Muscle of leg (tissue), 11 donors: Measurements from ENCODE around the gene LMBR1. TPM values are rescaled to one million over a fixed set of nuclear protein-coding genes. Genes with fewer than 3 reads are reported as not detected.
"Not testable (repeated sequence)": the region's sequence is repeated elsewhere in the genome, so short reads cannot be mapped to it uniquely, and the experiment has no call there.

Source experiments
- DNase-seq: peaks from one replicate; pipeline ENCODE4 v3.0.0; 2013
- H3K27ac ChIP-seq: one replicate; pipeline ENCODE4 v1.5.1; 2013; ENCODE audit warnings: mild to moderate bottlenecking, low read length, control low read depth
- H3K27me3 ChIP-seq: one replicate; pipeline ENCODE4 v1.6.1; 2013; ENCODE audit warnings: low read length; ENCODE audit not compliant: control insufficient read depth, insufficient read depth
- H3K36me3 ChIP-seq: one replicate; pipeline ENCODE4 v1.6.1; 2013; ENCODE audit warnings: low read length; ENCODE audit not compliant: control insufficient read depth, insufficient read depth
- H3K4me1 ChIP-seq: one replicate; pipeline ENCODE4 v1.6.1; 2013; ENCODE audit warnings: low read length; ENCODE audit not compliant: control insufficient read depth, insufficient read depth
- H3K4me3 ChIP-seq: one replicate; pipeline ENCODE4 v1.5.1; 2013; ENCODE audit warnings: low read length, control low read depth
- H3K9me3 ChIP-seq: replicated peaks from 2 replicates; pipeline ENCODE4 v1.6.1; 2013; ENCODE audit warnings: low read depth, low read length; ENCODE audit not compliant: control insufficient read depth
- WGBS: methylation state at CpG from one replicate; pipeline ENCODE4 v1.1.5; 2013; ENCODE audit warnings: missing lambda C conversion rate; ENCODE audit not compliant: insufficient coverage; 5-methylcytosine and 5-hydroxymethylcytosine counted together
- polyA plus RNA-seq, 8 donors: library from polyadenylated mRNA; unstranded; fragments of 120-200 nt; gene quantifications; one replicate each; pipeline versions ENCODE4 v1.2.1 to v1.2.3, GENCODE V29; 2013; ENCODE audit warnings: inconsistent platforms in 1 of 8, low replicate concordance in 1 of 8; ENCODE audit not compliant: insufficient read length in 8 of 8, insufficient read depth in 1 of 8
- total RNA-seq: library from RNA; stranded (reverse); fragments of 120-200 nt; gene quantifications from one replicate; pipeline ENCODE4 v1.2.4, GENCODE V29; 2013

The LMBR1 gene
- total and polyA plus RNA-seq, 9 donors, result 25.3 to 42.8 (median 30.8) TPM

DNA sequence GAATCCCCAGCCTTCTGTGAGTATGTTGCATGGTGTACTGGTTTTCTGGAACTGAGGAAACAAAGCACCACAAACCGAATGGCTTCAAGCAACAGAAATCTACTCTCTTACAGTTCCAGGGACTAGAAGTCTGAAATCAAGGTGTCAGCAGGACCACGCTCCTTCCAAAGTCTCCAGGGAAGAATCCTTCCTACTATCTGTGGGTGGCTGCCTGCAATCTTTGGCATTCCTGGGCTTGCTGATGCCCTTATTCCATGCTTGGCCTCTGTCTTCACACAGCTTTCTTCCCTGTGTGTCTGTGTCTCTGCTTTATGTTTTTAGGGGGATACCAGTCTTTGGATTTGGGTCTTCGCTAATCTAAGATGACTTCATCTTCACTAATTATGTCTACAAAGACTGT, 81.3 kb downstream of the LMBR1 start:
- Histone ChIP-seq H3K36me3 (peaks cover 9% of the 10 kb centered on the region), H3K27me3 (no peaks in the 10 kb centered on the region), H3K4me3 (no peak overlapping the region), H3K27ac (no peak overlapping the region), H3K9me3 (no peaks in the 10 kb centered on the region), H3K4me1 (no peaks in the 10 kb centered on the region)
- 100% methylated on average over 1 of the region's 3 CpGs for WGBS
- DNase-seq, result no peak

DNA sequence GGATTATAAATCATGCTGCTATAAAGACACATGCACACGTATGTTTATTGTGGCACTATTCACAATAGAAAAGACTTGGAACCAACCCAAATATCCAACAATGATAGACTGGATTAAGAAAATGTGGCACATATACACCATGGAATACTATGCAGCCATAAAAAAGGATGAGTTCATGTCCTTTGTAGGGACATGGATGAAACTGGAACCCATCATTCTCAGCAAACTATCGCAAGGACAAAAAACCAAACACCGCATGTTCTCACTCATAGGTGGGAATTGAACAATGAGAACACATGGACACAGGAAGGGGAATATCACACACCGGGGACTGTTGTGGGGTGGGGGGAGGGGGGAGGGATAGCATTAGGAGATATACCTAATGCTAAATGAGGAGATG, 89.3 kb downstream of the LMBR1 start:
- no CpG with 5 or more reads among the region's 4 CpGs for WGBS
- not testable (repeated sequence) for DNase-seq

DNA sequence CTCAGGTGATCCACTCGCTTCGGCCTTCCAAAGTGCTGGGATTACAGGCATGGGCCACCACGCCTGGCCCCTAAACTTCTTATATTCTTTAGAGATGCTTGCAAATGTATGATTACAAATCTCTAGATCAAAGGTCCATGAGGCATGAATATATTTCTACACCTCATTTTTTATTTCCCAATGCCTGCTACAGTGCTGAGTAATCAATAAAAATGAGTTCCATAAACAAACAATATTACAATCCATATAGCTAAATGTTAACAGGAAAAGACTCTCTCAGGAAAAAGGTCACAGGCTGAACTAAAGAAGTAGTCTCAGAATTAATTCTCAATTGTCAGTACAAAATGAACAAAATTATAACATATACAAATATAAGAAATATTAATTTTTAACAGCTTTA, 90.8 kb downstream of the LMBR1 start:
- Histone ChIP-seq H3K36me3 (no peaks in the 10 kb centered on the region), H3K27me3 (no peaks in the 10 kb centered on the region), H3K4me1 (no peaks in the 10 kb centered on the region), H3K4me3 (no peak overlapping the region), H3K27ac (no peak overlapping the region), H3K9me3 (no peaks in the 10 kb centered on the region)
- no peak for DNase-seq
- 93% methylated on average over 3 of the region's 3 CpGs for WGBS

More for the DNA sequence above, 89.3 kb downstream of the LMBR1 start:
- not testable (repeated sequence) for H3K27me3 ChIP-seq, H3K4me1 ChIP-seq, H3K27ac ChIP-seq, H3K36me3 ChIP-seq, H3K9me3 ChIP-seq, H3K4me3 ChIP-seq

DNA sequence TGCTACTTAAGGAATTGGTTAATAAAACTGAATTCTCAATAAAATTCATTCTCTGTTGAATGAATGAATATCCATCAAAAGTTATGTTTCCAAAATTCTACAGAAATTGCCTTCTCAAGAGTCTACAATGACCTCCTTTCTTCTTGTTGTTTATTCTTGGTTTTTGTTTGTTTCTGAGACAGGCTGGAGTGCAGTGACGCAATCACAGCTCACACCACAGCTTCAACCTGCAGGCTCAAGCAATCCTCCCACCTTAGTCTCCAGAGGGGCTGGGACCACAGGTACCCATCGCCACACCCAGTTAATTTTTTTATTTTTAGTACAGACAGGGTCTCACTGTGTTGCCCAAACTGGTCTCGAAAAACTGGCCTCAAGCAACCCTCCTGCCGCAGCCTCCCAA, 97.6 kb downstream of the LMBR1 start:
- peaks cover 5% of the 10 kb centered on the region for H3K36me3 ChIP-seq
- no peaks in the 10 kb centered on the region for H3K4me1 ChIP-seq
- no peak overlapping the region for H3K27ac ChIP-seq
- no peaks in the 10 kb centered on the region for H3K9me3 ChIP-seq
- 100% methylated on average over 2 of the region's 4 CpGs for WGBS
- H3K27me3 ChIP-seq, result no peaks in the 10 kb centered on the region
- DNase-seq, result no peak
- no peak overlapping the region for H3K4me3 ChIP-seq

DNA sequence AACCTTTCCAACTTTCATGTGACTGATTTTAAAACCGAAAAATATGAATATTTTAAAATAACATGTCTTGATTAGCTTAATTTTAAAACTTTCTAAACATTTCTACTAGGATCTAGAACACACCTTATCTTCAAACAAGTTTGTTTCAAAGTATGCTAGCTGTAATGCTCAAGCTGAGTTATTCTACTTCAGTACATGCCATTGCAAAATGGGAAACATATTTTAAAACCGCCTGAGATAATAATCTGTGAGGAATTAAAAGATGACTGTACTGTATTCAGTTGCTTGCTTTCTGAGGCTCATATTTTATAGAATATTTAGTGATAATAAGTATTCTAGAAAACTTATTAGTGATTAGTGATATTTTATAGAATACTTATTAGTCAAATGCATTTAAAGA, 99.6 kb downstream of the LMBR1 start:
- Histone ChIP-seq H3K27ac (no peak overlapping the region), H3K27me3 (no peaks in the 10 kb centered on the region), H3K4me3 (no peak overlapping the region), H3K36me3 (peaks cover 5% of the 10 kb centered on the region), H3K9me3 (no peaks in the 10 kb centered on the region), H3K4me1 (no peaks in the 10 kb centered on the region)
- DNase-seq, result no peak
- WGBS, result no CpG with 5 or more reads among the region's 2 CpGs

DNA sequence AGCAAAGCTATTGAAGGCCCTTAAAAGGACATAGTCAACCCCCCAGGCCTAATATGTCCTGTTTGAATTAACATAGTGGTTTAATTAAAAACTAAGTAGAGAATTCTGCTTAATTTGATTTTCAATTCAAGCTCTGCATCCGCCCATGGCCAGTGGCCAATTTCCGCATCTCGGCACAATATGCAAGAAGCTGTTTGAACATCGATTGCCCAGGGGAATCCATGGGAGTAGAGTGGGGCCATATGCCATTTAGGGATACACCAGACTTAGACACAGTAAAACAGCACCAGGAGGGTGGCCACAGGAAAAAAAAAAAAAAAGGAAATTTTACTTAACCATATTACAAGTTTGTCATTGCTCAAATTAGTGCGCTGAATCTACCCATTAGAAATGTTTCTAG, 100.4 kb downstream of the LMBR1 start:
- Histone ChIP-seq H3K36me3 (peaks cover 5% of the 10 kb centered on the region), H3K27ac (no peak overlapping the region), H3K27me3 (no peaks in the 10 kb centered on the region), H3K4me1 (no peaks in the 10 kb centered on the region), H3K9me3 (no peaks in the 10 kb centered on the region), H3K4me3 (no peak overlapping the region)
- DNase-seq, result no peak
- 75% methylated on average over 4 of the region's 5 CpGs for WGBS

DNA sequence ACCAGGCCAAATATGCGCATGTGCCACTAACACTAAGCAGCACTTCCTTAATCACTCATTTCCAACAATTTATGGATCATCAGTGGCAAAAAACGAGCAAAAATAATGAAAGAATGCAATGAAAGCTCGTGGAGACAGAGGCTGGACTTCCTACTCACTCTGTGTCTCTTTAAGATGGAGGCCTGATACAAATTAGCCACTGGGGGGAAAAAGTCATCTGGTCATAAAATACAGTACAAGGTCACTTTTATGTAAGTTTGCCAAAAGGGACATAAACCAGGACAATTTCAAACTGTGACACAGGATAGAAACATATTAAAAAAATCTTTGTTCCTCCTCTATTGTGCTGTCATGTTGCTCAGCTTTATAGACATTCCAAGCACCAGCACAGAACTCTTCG, 101.7 kb downstream of the LMBR1 start:
- H3K27me3 ChIP-seq, result no peaks in the 10 kb centered on the region
- no CpG with 5 or more reads among the region's 4 CpGs for WGBS
- H3K27ac ChIP-seq, result no peak overlapping the region
- H3K4me3 ChIP-seq, result no peak overlapping the region
- H3K9me3 ChIP-seq, result no peaks in the 10 kb centered on the region
- DNase-seq, result no peak
- H3K4me1 ChIP-seq, result no peaks in the 10 kb centered on the region
- peaks cover 5% of the 10 kb centered on the region for H3K36me3 ChIP-seq

DNA sequence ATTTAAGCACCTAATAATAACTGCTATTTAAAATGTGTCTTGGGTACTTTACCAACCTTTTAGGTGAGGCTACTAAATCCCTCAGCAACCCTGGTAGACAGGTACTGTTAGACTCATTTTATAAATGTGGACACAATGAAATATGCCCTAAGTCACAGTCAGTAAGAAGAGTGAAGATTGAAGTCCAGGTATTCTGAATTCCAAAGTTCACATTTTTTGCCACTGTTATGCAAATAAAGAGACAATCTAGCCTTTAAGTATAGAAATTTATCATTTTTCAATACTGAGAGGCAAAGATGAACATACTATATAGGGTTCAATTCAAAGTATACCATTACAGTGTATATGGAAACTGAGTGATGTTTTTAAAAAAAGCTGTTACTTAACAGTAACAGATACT, 102.7 kb downstream of the LMBR1 start:
- H3K27ac ChIP-seq, result no peak overlapping the region
- no peaks in the 10 kb centered on the region for H3K27me3 ChIP-seq
- H3K36me3 ChIP-seq, result peaks cover 5% of the 10 kb centered on the region
- no peak overlapping the region for H3K4me3 ChIP-seq
- no peaks in the 10 kb centered on the region for H3K9me3 ChIP-seq
- H3K4me1 ChIP-seq, result no peaks in the 10 kb centered on the region
- DNase-seq, result no peak

DNA sequence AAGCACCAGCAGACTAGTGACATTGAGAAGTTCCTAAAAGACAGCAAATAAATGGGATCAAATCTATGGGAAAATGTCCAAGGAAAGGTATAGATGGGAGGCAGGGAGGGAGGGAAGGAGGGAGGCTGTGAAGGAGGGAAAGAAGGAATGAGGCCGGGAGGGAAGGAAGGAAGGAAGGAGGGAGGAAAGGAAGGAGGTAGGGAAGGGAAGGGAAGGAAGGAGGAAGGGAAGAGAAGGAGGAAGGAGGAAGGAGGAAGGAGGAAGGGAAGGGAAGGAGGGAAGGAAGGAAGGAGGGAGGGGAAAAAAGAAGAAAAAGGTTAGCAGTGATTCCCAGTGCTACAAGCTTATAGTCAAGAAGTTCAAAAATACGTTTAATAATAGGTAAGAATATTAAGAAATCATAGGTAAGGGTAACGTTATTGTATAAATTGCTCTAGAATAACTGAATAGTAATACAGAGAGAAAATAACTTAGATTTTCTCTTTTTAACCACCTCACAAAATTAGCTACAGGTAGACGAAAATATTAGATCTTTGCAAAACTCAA, 106.9 kb downstream of the LMBR1 start:
- DNase-seq, result no peak
- Histone ChIP-seq H3K9me3 (no peaks in the 10 kb centered on the region), H3K4me3 (no peak overlapping the region), H3K27ac (no peak overlapping the region), H3K36me3 (no peaks in the 10 kb centered on the region), H3K27me3 (no peaks in the 10 kb centered on the region), H3K4me1 (no peaks in the 10 kb centered on the region)
- WGBS, result 88% methylated on average over 1 of the region's 4 CpGs

DNA sequence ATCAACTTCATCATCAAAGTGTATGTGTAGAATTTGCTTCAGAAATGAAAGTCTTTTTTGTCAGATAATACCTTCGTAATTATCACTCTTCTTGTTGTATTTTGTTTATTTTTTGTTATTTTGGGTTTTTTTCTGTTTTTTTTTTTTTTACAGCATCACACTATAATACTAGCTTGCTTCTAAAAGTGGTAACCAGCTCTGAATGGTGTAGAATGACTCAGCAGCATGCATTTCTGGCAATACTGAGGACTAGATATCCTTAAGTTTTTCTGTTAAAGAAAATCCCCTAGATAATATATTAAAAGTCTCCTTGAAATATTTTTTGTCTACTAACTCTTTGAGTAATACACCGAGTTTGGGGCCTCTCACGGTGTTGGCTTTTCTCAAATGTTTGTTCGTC, 109.1 kb downstream of the LMBR1 start:
- no CpG with 5 or more reads among the region's 4 CpGs for WGBS
- Histone ChIP-seq H3K4me3 (no peak overlapping the region), H3K27ac (no peak overlapping the region), H3K4me1 (no peaks in the 10 kb centered on the region), H3K27me3 (no peaks in the 10 kb centered on the region), H3K36me3 (no peaks in the 10 kb centered on the region), H3K9me3 (no peaks in the 10 kb centered on the region)
- DNase-seq, result no peak

DNA sequence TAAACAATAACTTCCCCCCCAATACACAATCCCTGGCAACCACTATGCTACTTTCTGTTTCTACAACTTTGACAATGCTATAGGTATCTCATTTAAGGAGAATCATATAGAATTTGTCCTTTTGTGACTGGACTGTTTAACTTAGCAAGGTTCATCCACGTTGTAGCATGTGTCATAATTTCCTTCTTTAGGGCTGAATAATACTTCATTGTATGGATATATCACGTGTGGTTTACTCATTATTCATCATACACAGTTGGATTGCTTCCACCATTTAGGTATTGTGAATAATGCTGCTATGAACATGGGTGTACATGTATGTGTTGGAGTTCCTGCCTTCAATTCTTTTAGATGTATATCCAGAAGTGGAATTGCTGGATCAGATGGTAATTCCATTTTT, 111.0 kb downstream of the LMBR1 start:
- Histone ChIP-seq H3K36me3 (no peaks in the 10 kb centered on the region), H3K27ac (no peak overlapping the region), H3K4me1 (no peaks in the 10 kb centered on the region), H3K9me3 (no peaks in the 10 kb centered on the region), H3K27me3 (no peaks in the 10 kb centered on the region), H3K4me3 (no peak overlapping the region)
- DNase-seq, result no peak
- WGBS, result no CpG with 5 or more reads among the region's 2 CpGs
